ENCODE data around the gene CPT1C. TPM values are rescaled to one million over a fixed set of nuclear protein-coding genes. Genes with fewer than 3 reads are reported as not detected.
A peak's percentile ranks its signal among the peaks of the same experiment; 100 is the strongest.

CPT1C gene
- total and polyA plus RNA-seq, 2 of the 8 experiments (the other 6 are each of a cell fraction or from before 2014, with no cell fraction given), result 79.6 to 91.8 TPM

DNA sequence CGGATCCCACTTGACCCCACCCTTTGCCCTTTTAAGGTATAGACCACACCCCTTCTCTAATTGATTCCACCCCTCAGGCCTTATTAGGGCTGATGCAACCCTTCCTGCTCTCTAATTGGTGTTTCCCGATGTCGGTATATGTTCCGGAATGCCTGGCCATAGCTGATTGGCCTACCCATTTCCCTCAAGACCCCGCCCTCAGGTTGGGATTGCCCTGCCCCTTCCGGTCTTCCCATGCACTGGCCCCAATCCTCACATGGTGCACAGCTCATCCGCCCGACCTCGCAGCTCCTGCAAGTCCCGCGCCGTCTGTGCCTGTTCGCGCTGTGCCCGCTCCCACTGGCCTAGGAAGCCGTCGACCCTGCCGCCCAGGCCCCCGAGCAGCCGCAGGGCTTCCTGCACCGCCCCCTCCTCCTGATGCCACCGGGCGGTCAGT lies 54.0 kb downstream of the CPT1C start:
- no peaks in the 10 kb centered on the region; a peak in 2 of 7 replicates for H3K4me1 ChIP-seq (replicated peaks in 1 of 4; ENCODE audit: control insufficient read depth in 3 of 4, insufficient read depth in 4 of 4, low read length in 3 of 4)
- no peak overlapping the region for H3K14ac ChIP-seq (ENCODE audit: insufficient read length)
- no peak overlapping the region for H3K4me3 ChIP-seq (ENCODE audit: extremely low read depth in 1 of 4, insufficient read depth in 2 of 4, low read depth in 3 of 4, low read length in 4 of 4)
- H2AK5ac ChIP-seq (ENCODE audit: low read depth, low read length), result no peak overlapping the region; the same call in 1 of the 2 replicates
- no peaks in the 10 kb centered on the region for H3K23me2 ChIP-seq (ENCODE audit: low read depth, low read length)
- peak overlapping the region; percentile 80; the same call in 1 of the 2 replicates for H2BK12ac ChIP-seq (ENCODE audit: low read depth, low read length)
- POLR2A ChIA-PET (ENCODE audit: partially characterized antibody), result interaction anchor here (0.9 to 1.4 kb wide), 6 partner anchors 10 to 69 kb away, joined by 3 to 7 read pairs (median 4); partner anchors contain the start of genes AP2A1, FUZ and TSKS
- no peak overlapping the region for H3K23ac ChIP-seq (ENCODE audit: insufficient read length)
- H3K36me3 ChIP-seq (ENCODE audit: control insufficient read depth in 2 of 4, insufficient read depth in 4 of 4, low read length in 3 of 4), result no peaks in the 10 kb centered on the region
- H4K8ac ChIP-seq (ENCODE audit: extremely low read depth, insufficient read depth, low read length), result peak overlapping the region; percentile 38; the same call in 1 of the 2 replicates
- DNase-seq (ENCODE audit: low read depth in 1 of 2, low spot score in 2 of 2) (no peak), FAIRE-seq (peak; percentile 85)
- H2AFZ ChIP-seq (ENCODE audit: low read length), result no peak overlapping the region
- H4K20me1 ChIP-seq (replicated peaks in 1 of 2; ENCODE audit: control insufficient read depth in 1 of 2, insufficient read depth in 2 of 2, low read length in 2 of 2), result no peaks in the 10 kb centered on the region
- no peak overlapping the region for H4K5ac ChIP-seq (ENCODE audit: insufficient read length, low read depth, low read length)
- H3K18ac ChIP-seq (ENCODE audit: extremely low read depth, low read length), result peak overlapping the region; percentile 60; the same call in 1 of the 2 replicates
- no peak overlapping the region for H3K56ac ChIP-seq (replicated peaks; ENCODE audit: insufficient read length, low read depth, low read length)
- H3K9me3 ChIP-seq (ENCODE audit: insufficient read depth in 2 of 2, low read depth in 1 of 2, low read length in 1 of 2), result peaks cover 0 to 8% of the 10 kb centered on the region in 2 experiments; a peak in 1 of 4 replicates
- no peak overlapping the region for H3K4ac ChIP-seq (replicated peaks; ENCODE audit: insufficient read length, low read depth, low read length)
- TF ChIP-seq CEBPB (IDR thresholded peaks at IDR 0.05; ENCODE audit: low read depth, low read length) (peak; percentile 36; the same call in 1 of the 2 replicates), SP2 (IDR thresholded peaks at IDR 0.05; ENCODE audit: low read length) (peak; percentile 38; the same call in 1 of the 2 replicates), SP1 (IDR thresholded peaks at IDR 0.05; ENCODE audit: low read depth, low read length) (peak; percentile 92), CHD2 (IDR thresholded peaks at IDR 0.05; ENCODE audit: low read length) (peak; percentile 63; the same call in 1 of the 2 replicates), SRF (IDR thresholded peaks at IDR 0.05; ENCODE audit: low read depth, low read length) (peak; percentile 96)
- TF ChIP-seq, protein P1, sequence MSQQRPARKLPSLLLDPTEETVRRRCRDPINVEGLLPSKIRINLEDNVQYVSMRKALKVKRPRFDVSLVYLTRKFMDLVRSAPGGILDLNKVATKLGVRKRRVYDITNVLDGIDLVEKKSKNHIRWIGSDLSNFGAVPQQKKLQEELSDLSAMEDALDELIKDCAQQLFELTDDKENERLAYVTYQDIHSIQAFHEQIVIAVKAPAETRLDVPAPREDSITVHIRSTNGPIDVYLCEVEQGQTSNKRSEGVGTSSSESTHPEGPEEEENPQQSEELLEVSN (IDR thresholded peaks at IDR 0.05), result no peak
- H2BK20ac ChIP-seq (ENCODE audit: low read length), result no peak overlapping the region
- 94% methylated on average over 18 of the region's 23 CpGs; no CpG with 5 or more reads in 1 of the 2 experiments for WGBS, 2 experiments (ENCODE audit: extremely low coverage in 1 of 2, insufficient coverage in 1 of 2, insufficient read length in 1 of 2, insufficient replicate concordance in 2 of 2, low coverage in 1 of 2, low lambda C conversion rate in 2 of 2, missing lambda C conversion rate in 1 of 2)
- peak overlapping the region; percentile 17 for H4K91ac ChIP-seq (replicated peaks; ENCODE audit: insufficient read length, low read length)
- no peaks in the 10 kb centered on the region for H3K27me3 ChIP-seq (replicated peaks in 1 of 4; ENCODE audit: control insufficient read depth in 3 of 4, extremely low read depth in 1 of 4, insufficient read depth in 3 of 4, low read length in 3 of 4)
- H3K27ac ChIP-seq (ENCODE audit: low read depth, low read length), result peak overlapping the region; percentile 29; the same call in 1 of the 2 replicates
- no peak overlapping the region for H3K9ac ChIP-seq (replicated peaks in 1 of 4; ENCODE audit: extremely low read depth in 1 of 4, low read depth in 3 of 4, low read length in 3 of 4)
- CTCF ChIA-PET (ENCODE audit: partially characterized antibody), result interaction anchor here (0.7 kb wide), 1 partner anchor 27 kb away, joined by 3 read pairs; no protein-coding TSS in a partner anchor
- H3K79me2 ChIP-seq (ENCODE audit: control insufficient read depth in 1 of 2, insufficient read depth in 2 of 2, low read length in 2 of 2), result no peaks in the 10 kb centered on the region
- no peak overlapping the region for H2BK5ac ChIP-seq (ENCODE audit: low read depth, low read length)
- H3K79me1 ChIP-seq (ENCODE audit: low read depth, low read length), result no peaks in the 10 kb centered on the region
- H2BK15ac ChIP-seq (ENCODE audit: low read length), result no peak overlapping the region
- no peak overlapping the region for H3K4me2 ChIP-seq (ENCODE audit: insufficient read depth in 1 of 2, low read depth in 2 of 2, low read length in 2 of 2)
- no peak overlapping the region for H2BK120ac ChIP-seq (replicated peaks; ENCODE audit: low read depth, low read length)

Data from H1 (cell line).